ENCODE results near the gene TACC2.
A peak's percentile ranks its signal among the peaks of the same experiment; 100 is the strongest.

Gene TACC2

DNA sequence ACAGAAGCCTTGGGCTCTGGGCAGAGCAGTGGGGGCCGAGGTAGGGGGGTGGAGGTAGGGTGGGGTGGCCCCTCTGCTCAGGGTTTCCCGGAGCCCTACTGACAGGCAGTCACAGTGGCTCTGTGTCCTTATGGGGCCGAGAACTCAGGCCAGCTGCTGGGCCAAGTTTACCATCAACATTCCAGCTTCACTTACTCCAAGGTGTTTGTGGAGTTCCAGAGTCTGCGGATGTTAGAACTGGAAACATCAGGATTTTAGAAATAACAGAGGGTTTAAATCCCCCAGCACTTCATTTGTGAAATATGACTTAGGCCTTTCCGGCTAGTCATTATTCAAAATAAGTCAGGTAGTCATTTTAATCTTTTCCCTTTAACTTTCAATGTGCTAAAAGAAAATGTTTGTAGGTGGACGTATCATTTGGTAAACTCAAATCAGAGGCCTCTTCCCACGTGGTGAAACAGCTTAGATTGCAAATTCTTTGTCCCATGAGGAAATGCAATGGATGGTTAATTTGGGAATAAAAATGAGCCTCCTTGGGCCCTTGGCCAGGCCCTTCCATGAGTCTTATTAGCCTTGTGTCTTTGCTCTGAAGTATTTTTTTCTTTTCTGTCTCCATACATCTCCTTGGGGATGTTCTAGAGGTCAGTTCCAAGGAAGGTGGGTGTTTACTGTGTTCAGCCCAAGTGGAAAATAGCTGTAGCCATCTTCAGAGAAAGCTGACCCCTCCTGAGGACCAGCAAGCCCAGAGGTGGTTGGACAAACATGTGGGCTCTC lies 182.5 kb downstream of the TACC2 start:
- H3K4me1 ChIP-seq (ENCODE audit: control insufficient read depth, low read depth, low read length), result no peaks in the 10 kb centered on the region
- no peak overlapping the region for H2AK5ac ChIP-seq (ENCODE audit: low read length)
- no peak overlapping the region for H3K4me3 ChIP-seq (ENCODE audit: low read length)

DNA sequence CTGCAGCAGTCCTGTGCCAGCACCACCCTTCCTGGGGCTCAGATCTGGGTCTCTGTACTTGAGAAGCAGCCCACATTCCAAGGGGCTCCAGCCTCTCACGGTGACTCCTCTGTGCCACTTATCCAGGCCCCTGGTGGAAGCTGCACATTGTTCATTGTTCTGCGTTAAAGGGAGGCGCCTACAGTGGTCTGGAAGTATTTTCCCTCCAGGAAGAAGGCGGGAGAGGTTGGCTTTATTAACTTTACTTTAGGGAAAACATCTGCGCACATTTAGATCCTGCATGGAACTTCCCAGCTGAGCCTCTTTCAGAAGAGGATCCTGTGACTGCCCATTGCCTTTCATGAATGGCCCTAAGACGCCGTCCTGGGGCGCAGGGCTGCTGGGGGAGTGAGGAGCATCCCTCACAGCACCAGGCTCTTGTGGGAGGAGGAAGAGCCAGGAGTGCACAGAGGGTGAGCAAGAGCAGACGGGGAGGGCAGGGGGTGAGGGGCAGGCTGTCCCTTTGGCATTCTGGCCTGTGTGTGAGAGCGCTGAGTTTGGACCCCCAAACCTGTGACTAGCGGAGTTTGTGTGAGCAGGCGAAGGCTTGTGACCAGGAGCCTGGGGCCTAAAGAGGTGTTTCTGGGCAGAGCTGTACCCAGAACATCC lies 183.5 kb downstream of the TACC2 start:
- Histone ChIP-seq H3K27ac (ENCODE audit: low read depth, low read length) (no peak overlapping the region), H3K4me1 (ENCODE audit: control insufficient read depth, low read depth, low read length) (no peaks in the 10 kb centered on the region), H3K79me1 (ENCODE audit: low read length) (peaks cover 8% of the 10 kb centered on the region), H3K4me3 (ENCODE audit: low read length) (no peak overlapping the region), H4K5ac (ENCODE audit: low read length) (no peak overlapping the region), H3K36me3 (ENCODE audit: control insufficient read depth, insufficient read depth, low read length) (no peaks in the 10 kb centered on the region), H2BK5ac (ENCODE audit: low read length) (no peak overlapping the region), H3K4me2 (ENCODE audit: low read length) (no peak overlapping the region), H2AK5ac (ENCODE audit: low read length) (no peak overlapping the region), H3K23ac (ENCODE audit: low read length) (no peak overlapping the region), H2BK120ac (ENCODE audit: low read depth, low read length) (no peak overlapping the region), H3K9ac (ENCODE audit: low read length) (no peak overlapping the region), H3K27me3 (ENCODE audit: insufficient read depth, low read length, poor library complexity) (no peaks in the 10 kb centered on the region), H3K56ac (ENCODE audit: low read length) (no peak overlapping the region), H3K4ac (ENCODE audit: low read depth, low read length) (no peak overlapping the region), H3K79me2 (ENCODE audit: control insufficient read depth, insufficient read depth, low read length) (peaks cover 7% of the 10 kb centered on the region), H2BK15ac (replicated peaks; ENCODE audit: low read depth) (no peak overlapping the region), H3K18ac (ENCODE audit: low read length) (no peak overlapping the region), H4K8ac (ENCODE audit: low read depth, low read length) (no peak overlapping the region)
- no CpG with 5 or more reads among the region's 12 CpGs for WGBS (ENCODE audit: extremely low coverage, insufficient coverage, low lambda C conversion rate)
- DNase-seq, result no peak

More for the DNA sequence above, 182.5 kb downstream of the TACC2 start:
- H4K8ac ChIP-seq (ENCODE audit: low read depth, low read length), result no peak overlapping the region
- no peaks in the 10 kb centered on the region for H3K27me3 ChIP-seq (ENCODE audit: insufficient read depth, low read length, poor library complexity)
- H2BK15ac ChIP-seq (replicated peaks; ENCODE audit: low read depth), result no peak overlapping the region
- H4K5ac ChIP-seq (ENCODE audit: low read length), result no peak overlapping the region
- H3K79me2 ChIP-seq (ENCODE audit: control insufficient read depth, insufficient read depth, low read length), result peaks cover 8% of the 10 kb centered on the region
- no peak overlapping the region for H3K18ac ChIP-seq (ENCODE audit: low read length)
- no peak overlapping the region for H3K56ac ChIP-seq (ENCODE audit: low read length)
- no peak overlapping the region for H3K4me2 ChIP-seq (ENCODE audit: low read length)
- H3K79me1 ChIP-seq (ENCODE audit: low read length), result peaks cover 6% of the 10 kb centered on the region
- H3K9ac ChIP-seq (ENCODE audit: low read length), result no peak overlapping the region
- no peaks in the 10 kb centered on the region for H3K36me3 ChIP-seq (ENCODE audit: control insufficient read depth, insufficient read depth, low read length)
- no peak overlapping the region for H2BK120ac ChIP-seq (ENCODE audit: low read depth, low read length)
- no peak overlapping the region for H3K23ac ChIP-seq (ENCODE audit: low read length)
- no peak overlapping the region for H2BK5ac ChIP-seq (ENCODE audit: low read length)
- DNase-seq, result no peak
- no CpG with 5 or more reads among the region's 7 CpGs for WGBS (ENCODE audit: extremely low coverage, insufficient coverage, low lambda C conversion rate)
- no peak overlapping the region for H3K27ac ChIP-seq (ENCODE audit: low read depth, low read length)
- no peak overlapping the region for H3K4ac ChIP-seq (ENCODE audit: low read depth, low read length)

DNA sequence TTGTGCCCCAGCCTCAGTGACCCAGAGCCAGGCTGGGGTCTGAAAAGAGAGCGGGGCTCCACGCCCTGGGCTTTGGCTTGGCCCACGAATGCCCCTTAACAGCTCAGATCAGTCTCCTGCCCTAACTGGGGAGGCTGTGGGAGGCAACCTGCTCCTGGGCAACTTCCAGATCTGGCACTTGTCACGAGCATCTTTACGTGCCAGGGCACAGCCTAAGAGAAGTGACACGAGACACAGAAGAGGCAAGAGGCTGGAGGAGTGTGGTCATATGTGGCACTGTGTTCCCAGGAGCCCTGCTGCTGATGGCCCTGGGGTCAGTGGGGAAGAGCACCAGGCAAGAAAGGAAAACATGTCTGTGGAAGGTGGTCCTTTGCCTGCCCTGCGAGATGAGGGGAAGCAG lies 184.4 kb downstream of the TACC2 start:
- DNase-seq, result no peak
- Histone ChIP-seq H2AK5ac (ENCODE audit: low read length) (no peak overlapping the region), H4K5ac (ENCODE audit: low read length) (no peak overlapping the region), H3K4me1 (ENCODE audit: control insufficient read depth, low read depth, low read length) (no peaks in the 10 kb centered on the region), H3K56ac (ENCODE audit: low read length) (no peak overlapping the region), H3K79me2 (ENCODE audit: control insufficient read depth, insufficient read depth, low read length) (peaks cover 7% of the 10 kb centered on the region), H3K27ac (ENCODE audit: low read depth, low read length) (no peak overlapping the region), H3K23ac (ENCODE audit: low read length) (no peak overlapping the region), H4K8ac (ENCODE audit: low read depth, low read length) (no peak overlapping the region), H3K27me3 (ENCODE audit: insufficient read depth, low read length, poor library complexity) (no peaks in the 10 kb centered on the region), H3K9ac (ENCODE audit: low read length) (no peak overlapping the region), H3K4ac (ENCODE audit: low read depth, low read length) (no peak overlapping the region), H3K36me3 (ENCODE audit: control insufficient read depth, insufficient read depth, low read length) (no peaks in the 10 kb centered on the region), H2BK15ac (replicated peaks; ENCODE audit: low read depth) (no peak overlapping the region), H3K4me2 (ENCODE audit: low read length) (no peak overlapping the region), H3K4me3 (ENCODE audit: low read length) (no peak overlapping the region), H2BK120ac (ENCODE audit: low read depth, low read length) (no peak overlapping the region), H3K18ac (ENCODE audit: low read length) (no peak overlapping the region), H3K79me1 (ENCODE audit: low read length) (peaks cover 10% of the 10 kb centered on the region), H2BK5ac (ENCODE audit: low read length) (no peak overlapping the region)
- no CpG with 5 or more reads among the region's 7 CpGs for WGBS (ENCODE audit: extremely low coverage, insufficient coverage, low lambda C conversion rate)

DNA sequence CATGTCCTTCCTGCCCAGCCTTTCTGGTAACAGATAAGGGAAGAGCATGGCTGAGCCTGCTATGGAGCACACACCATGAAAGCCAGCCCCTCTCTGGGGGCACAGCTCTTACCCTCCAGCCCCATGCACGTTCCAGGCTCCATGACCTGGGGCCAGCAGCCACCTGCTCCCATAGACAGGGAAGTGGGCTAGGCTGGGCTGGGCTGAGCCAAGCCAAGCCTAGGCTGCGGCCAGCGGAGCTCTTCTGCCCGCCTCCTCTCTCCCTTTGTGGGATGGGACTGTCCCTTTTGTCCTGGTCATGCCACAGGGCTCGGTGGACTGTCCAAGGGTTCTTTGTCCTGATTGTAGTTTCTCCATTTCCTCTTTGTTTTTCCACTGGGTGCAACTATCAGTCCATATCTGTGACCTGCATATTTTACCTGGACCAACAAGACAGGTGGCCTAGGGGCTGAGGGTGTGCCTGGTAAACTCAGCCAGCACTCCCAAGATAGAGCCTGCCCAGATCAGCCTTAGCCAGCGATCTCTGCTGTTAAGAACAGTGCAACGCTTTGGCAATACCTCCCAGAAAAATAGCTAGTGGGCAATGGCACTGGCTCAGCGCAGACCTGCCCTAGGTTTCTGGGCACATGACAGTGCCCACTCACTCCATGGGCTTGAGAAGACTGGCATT lies 184.9 kb downstream of the TACC2 start:
- no peak overlapping the region for H3K23ac ChIP-seq (ENCODE audit: low read length)
- no peak overlapping the region for H3K4me3 ChIP-seq (ENCODE audit: low read length)
- H3K27ac ChIP-seq (ENCODE audit: low read depth, low read length), result no peak overlapping the region
- DNase-seq, result no peak
- no CpG with 5 or more reads among the region's 8 CpGs for WGBS (ENCODE audit: extremely low coverage, insufficient coverage, low lambda C conversion rate)
- H3K4me1 ChIP-seq (ENCODE audit: control insufficient read depth, low read depth, low read length), result no peaks in the 10 kb centered on the region
- H4K8ac ChIP-seq (ENCODE audit: low read depth, low read length), result no peak overlapping the region
- H3K27me3 ChIP-seq (ENCODE audit: insufficient read depth, low read length, poor library complexity), result no peaks in the 10 kb centered on the region
- no peaks in the 10 kb centered on the region for H3K36me3 ChIP-seq (ENCODE audit: control insufficient read depth, insufficient read depth, low read length)
- H3K9ac ChIP-seq (ENCODE audit: low read length), result no peak overlapping the region
- H2BK5ac ChIP-seq (ENCODE audit: low read length), result no peak overlapping the region
- no peak overlapping the region for H3K18ac ChIP-seq (ENCODE audit: low read length)
- H3K79me2 ChIP-seq (ENCODE audit: control insufficient read depth, insufficient read depth, low read length), result peaks cover 6% of the 10 kb centered on the region
- H3K79me1 ChIP-seq (ENCODE audit: low read length), result peaks cover 10% of the 10 kb centered on the region
- H2AK5ac ChIP-seq (ENCODE audit: low read length), result no peak overlapping the region
- H3K4me2 ChIP-seq (ENCODE audit: low read length), result no peak overlapping the region
- H4K5ac ChIP-seq (ENCODE audit: low read length), result no peak overlapping the region
- no peak overlapping the region for H2BK120ac ChIP-seq (ENCODE audit: low read depth, low read length)
- H3K56ac ChIP-seq (ENCODE audit: low read length), result no peak overlapping the region
- H3K4ac ChIP-seq (ENCODE audit: low read depth, low read length), result no peak overlapping the region
- H2BK15ac ChIP-seq (replicated peaks; ENCODE audit: low read depth), result no peak overlapping the region

DNA sequence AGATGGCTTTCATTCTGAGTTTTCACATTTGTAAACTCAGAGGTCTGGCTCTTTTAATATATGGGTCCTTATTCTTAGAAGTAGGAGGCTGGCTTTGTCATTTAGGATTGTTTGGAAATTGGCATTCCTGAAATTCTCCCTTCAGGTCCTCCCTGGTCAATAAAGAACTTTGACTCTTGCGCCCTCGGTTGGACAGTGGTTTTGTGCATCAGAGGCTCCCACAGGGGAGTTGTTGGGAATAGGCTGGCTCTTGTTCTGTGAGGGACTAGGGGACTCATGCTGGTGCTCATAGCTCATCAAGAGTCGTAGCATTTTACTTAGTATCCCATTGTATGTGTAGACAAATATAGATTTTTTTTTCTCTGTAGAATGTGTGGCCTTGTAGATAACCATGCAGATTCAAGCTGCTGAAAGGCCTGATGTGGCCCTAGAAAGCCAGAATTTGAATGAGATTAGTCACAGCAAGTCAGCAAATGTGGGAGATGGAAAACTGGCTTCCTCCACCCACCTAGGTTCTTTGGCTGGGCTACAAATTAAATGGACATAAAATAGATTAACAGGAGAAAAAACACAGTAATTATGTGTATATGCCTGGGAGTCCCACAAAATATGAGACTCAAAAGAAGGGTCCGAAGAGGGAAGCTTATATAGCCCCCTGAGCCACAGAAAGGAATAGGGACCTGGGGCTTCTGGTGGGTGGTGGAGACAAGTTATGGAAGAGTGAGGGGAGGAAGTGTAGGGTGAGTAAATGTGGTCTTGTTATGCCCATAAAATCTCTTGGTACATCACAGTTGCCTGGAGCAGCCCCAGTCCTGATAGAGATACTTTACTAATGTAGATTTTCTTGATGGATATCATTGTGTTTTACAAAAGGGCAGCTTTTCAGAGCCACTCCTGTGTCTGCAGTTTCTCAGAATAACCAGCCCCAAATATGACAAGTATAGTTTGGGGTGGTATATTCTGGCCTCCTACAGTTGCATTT lies 187.6 kb downstream of the TACC2 start:
- Histone ChIP-seq H3K36me3 (ENCODE audit: control insufficient read depth, insufficient read depth, low read length) (no peaks in the 10 kb centered on the region), H3K27me3 (ENCODE audit: insufficient read depth, low read length, poor library complexity) (no peaks in the 10 kb centered on the region), H3K9ac (ENCODE audit: low read length) (no peak overlapping the region), H4K5ac (ENCODE audit: low read length) (no peak overlapping the region), H3K4me3 (ENCODE audit: low read length) (no peak overlapping the region), H3K79me1 (ENCODE audit: low read length) (peaks cover 14% of the 10 kb centered on the region), H3K18ac (ENCODE audit: low read length) (no peak overlapping the region), H3K23ac (ENCODE audit: low read length) (no peak overlapping the region), H2BK15ac (replicated peaks; ENCODE audit: low read depth) (no peak overlapping the region), H2BK120ac (ENCODE audit: low read depth, low read length) (no peak overlapping the region), H3K56ac (ENCODE audit: low read length) (no peak overlapping the region), H2BK5ac (ENCODE audit: low read length) (no peak overlapping the region), H3K27ac (ENCODE audit: low read depth, low read length) (no peak overlapping the region), H3K4ac (ENCODE audit: low read depth, low read length) (no peak overlapping the region), H3K79me2 (ENCODE audit: control insufficient read depth, insufficient read depth, low read length) (peaks cover 5% of the 10 kb centered on the region), H3K4me1 (ENCODE audit: control insufficient read depth, low read depth, low read length) (no peaks in the 10 kb centered on the region), H4K8ac (ENCODE audit: low read depth, low read length) (no peak overlapping the region), H2AK5ac (ENCODE audit: low read length) (no peak overlapping the region), H3K4me2 (ENCODE audit: low read length) (no peak overlapping the region)
- DNase-seq, result peak; percentile 61
- no CpG with 5 or more reads among the region's 4 CpGs for WGBS (ENCODE audit: extremely low coverage, insufficient coverage, low lambda C conversion rate)

Measured in mesendoderm (in vitro differentiated cells).